GM18519 (cell line): ENCODE data around the gene GRPR.
"Not testable (repeated sequence)": the region's sequence is repeated elsewhere in the genome, so short reads cannot be mapped to it uniquely, and the experiment has no call there.

ENCODE experiments used
- ATAC-seq: cut with Tn5 transposase; IDR thresholded peaks from one replicate; pipeline ENCODE4 v1.9.1; 2021; ENCODE audit warnings: mild to moderate bottlenecking, moderate library complexity; ENCODE audit not compliant: unreplicated experiment, low FRiP score

Gene GRPR

GRCh38 chrX:16136080-16136479, 12.7 kb downstream of the GRPR start:
- ATAC-seq = no peak

GRCh38 chrX:16137416-16138107, 14.2 kb downstream of the GRPR start:
- no peak for ATAC-seq

GRCh38 chrX:16138108-16138427, 14.7 kb downstream of the GRPR start:
- no peak for ATAC-seq

DNA sequence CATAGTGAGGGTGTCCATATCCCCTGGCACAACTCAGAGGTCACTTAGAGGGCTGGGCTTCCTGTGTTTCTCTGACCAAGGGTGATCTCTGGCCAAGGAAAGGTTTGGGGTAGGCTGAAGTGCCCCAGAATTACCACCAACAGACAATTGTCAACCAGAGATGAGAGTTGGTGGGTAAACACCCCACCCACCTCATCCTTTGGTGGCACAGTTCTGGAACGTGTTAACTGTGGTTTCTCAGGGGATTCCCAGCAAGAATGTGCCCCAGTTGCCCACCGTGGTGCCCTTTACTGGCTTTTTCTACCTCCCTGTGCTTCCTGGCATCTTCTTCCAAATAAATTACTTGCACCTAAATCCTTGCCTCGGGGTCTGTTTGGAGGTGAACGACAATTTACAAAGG, 17.1 kb downstream of the GRPR start:
- ATAC-seq = no peak

GRCh38 chrX:16140983-16141382, 17.6 kb downstream of the GRPR start:
- ATAC-seq = no peak

- ATAC-seq = no peak
These were observed 18.3 kb downstream of the GRPR start for GRCh38 chrX:16141422-16142245.

DNA sequence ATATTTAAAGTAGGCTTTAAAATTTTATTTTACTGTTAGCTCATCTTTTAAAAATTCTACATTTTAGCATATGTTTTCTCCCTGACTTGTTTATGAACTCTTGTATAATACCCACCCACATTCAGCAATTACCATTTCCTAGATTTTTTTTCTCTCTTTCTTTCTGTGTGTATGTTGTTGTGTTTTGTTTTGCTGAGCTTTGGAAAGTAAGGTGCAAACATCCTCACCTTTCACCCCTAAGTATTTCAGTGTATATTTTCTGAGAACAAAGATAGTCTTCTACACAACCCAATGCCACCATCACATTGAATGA, 18.8 kb downstream of the GRPR start:
- no peak for ATAC-seq

GRCh38 chrX:16143968-16144367, 20.6 kb downstream of the GRPR start:
- ATAC-seq = no peak

GRCh38 chrX:16144420-16144819, 21.1 kb downstream of the GRPR start:
- no peak for ATAC-seq

DNA sequence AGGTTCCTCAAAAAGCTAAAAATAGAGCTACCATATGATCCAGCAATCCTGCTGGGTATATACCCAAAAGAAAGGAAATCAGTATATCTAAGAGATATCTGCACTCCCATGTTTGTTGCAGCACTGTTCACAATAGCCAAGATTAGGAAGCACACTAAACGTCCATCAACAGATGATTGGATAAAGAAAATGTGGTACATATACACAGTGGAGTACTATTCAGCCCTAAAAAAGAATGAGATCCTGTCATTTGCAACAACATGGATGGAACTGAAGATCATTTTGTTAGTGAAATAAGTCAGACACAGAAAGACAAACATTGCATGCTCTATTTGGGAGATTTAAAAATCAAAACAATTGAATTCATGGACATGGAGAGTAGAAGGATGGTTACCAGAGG, 21.7 kb downstream of the GRPR start:
- ATAC-seq = not testable (repeated sequence)

GRCh38 chrX:16145656-16146055, 22.3 kb downstream of the GRPR start:
- ATAC-seq = no peak

- no peak for ATAC-seq
These were observed 25.5 kb downstream of the GRPR start for GRCh38 chrX:16148896-16149295.

GRCh38 chrX:16155581-16156096, 32.3 kb downstream of the GRPR start:
- ATAC-seq = no peak

- no peak for ATAC-seq
These were observed 33.4 kb downstream of the GRPR start for GRCh38 chrX:16156692-16157331.

- no peak for ATAC-seq
These were observed 37.4 kb downstream of the GRPR start for GRCh38 chrX:16160729-16161128.

DNA sequence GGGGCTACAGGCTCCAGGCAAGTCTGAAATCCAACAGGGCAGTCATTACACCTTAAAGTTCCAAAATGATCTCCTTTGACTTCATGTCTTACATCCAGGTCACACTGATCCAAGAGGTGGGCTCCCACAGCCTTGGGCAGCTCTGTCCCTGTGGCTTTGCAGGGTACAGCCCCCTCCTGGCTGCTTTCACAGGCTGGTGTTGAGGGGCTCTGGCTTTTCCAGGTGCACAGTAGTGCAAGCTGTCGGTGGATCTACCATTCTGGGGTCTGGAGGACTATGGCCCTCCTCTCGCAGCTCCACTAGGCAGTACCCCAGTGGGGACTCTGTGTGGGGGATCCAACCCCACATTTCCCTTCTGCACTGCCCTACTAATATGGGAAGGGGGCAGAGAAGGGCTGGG, 37.8 kb downstream of the GRPR start:
- ATAC-seq = not testable (repeated sequence)

DNA sequence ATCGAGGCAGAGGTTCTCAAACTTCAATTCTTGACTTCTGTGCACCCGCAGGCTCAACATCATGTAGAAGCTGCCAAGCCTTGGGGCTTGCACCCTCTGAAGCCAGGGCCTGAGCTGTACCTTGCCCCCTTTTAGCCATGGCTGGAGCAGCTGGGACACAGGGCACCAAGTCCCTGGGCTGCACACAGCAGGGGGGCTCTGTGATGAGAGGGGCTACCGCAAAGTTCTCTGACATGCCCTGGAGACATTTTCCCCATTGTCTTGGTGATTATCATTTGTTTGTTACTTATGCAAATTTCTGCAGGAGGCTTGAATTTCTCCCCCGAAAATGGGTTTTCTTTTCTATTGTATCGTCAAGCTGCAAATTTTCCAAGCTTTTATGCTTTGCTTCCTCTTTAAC, 39.0 kb downstream of the GRPR start:
- ATAC-seq = no peak

DNA sequence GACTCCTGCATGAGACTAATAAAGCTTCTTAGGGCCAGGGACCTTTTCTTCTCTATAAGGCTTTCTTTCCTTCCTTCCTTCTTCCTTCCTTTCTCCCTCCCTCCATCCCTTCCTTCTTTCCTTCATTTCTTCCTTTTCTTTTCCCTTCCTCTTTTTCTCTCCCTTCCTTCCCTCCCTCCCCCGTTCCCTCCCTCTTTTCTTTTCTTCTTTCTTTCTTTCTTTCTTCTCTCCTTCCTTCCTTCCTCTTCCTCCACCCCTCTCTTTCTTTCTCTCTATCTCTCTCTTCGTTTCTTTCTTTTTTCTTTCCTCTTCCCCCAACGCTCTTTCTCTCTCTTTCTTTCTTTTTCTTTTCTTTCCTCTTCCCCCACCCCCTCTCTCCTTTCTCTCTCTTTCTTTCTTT, 41.4 kb downstream of the GRPR start:
- no peak for ATAC-seq

- no peak for ATAC-seq
These were observed 43.8 kb downstream of the GRPR start, which contains the start of gene MAGEB17 for GRCh38 chrX:16167181-16167580. TSS of gene MAGEB17 (plus strand) at chrX:16167481. CDS start at chrX:16170383, 2,902 bp downstream.

- no peak for ATAC-seq
These were observed 47.7 kb downstream of the GRPR start for GRCh38 chrX:16171039-16171438.

DNA sequence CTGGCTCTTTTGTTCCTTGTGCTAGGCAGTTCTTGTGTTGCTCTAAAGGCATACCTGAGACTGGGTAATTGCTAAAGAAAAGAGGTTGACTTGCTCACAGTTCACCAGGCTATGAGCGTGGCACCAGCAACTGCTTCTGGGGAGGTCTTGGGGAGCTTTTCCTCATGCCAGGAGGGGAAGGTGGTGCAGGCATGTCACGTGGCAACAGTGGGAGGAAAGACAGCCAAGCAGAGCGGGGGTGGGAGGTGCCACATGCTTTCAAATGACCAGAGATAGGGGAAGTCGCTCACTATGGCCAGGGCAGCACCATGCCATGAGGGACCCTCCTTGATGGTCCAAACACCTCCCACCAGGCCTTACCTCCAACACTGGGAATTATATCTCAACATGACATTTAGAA, 48.6 kb downstream of the GRPR start:
- ATAC-seq = no peak

DNA sequence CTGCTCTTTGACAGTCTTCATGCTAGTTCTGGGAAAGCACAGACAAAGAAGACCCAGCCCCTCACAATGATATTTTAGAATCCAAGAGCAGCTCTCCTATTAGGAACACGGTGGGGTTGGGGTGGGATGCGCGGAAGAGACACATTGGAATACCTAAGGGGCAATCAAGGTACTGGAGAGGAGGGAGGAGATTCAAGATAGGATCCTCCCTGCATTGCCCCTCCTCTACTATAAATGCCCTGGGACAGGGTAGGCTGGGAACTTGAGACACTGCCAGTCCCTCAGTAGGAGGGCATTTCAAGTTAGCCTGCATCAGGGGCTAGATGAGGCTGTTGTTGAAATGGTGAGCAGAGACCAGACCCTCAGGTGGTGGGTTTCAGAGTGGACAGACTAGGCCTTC, 49.0 kb downstream of the GRPR start:
- no peak for ATAC-seq
